GM12875 (cell line): ENCODE results near the gene CCDC15.

Experiments used
- H3K4me3 ChIP-seq: one replicate; pipeline ENCODE4 v1.5.1; 2011; ENCODE audit warnings: low read depth, low read length, control low read depth
- CTCF ChIP-seq: IDR thresholded peaks from 2 replicates; pipeline ENCODE4 v1.5.1; 2011; ENCODE audit warnings: low read depth, mild to moderate bottlenecking, control low read depth, inconsistent platforms, low read length, moderate library complexity, borderline replicate concordance; ENCODE audit not compliant: insufficient read depth

The CCDC15 gene

GRCh38 chr11:124943254-124943616 lies 10.8 kb upstream of the CCDC15 start:
- H3K4me3 ChIP-seq, result no peak overlapping the region
- TF ChIP-seq CTCF, result no peak

- H3K4me3 ChIP-seq, result no peak overlapping the region
- no peak for TF ChIP-seq CTCF
These were observed 10.3 kb upstream of the CCDC15 start for GRCh38 chr11:124943741-124944140.

- TF ChIP-seq CTCF, result no peak
- H3K4me3 ChIP-seq, result no peak overlapping the region
These were observed 9.4 kb upstream of the CCDC15 start for GRCh38 chr11:124944565-124944964.

GRCh38 chr11:124945826-124946225 lies 8.2 kb upstream of the CCDC15 start:
- TF ChIP-seq CTCF, result no peak
- H3K4me3 ChIP-seq, result no peak overlapping the region

- H3K4me3 ChIP-seq, result no peak overlapping the region
- TF ChIP-seq CTCF, result no peak
These were observed 7.3 kb upstream of the CCDC15 start for GRCh38 chr11:124946735-124947141.

- TF ChIP-seq CTCF, result no peak
- no peak overlapping the region for H3K4me3 ChIP-seq
These were observed 3.2 kb upstream of the CCDC15 start for GRCh38 chr11:124950601-124951330.

GRCh38 chr11:124951341-124951740 lies 2.7 kb upstream of the CCDC15 start:
- TF ChIP-seq CTCF, result no peak
- no peak overlapping the region for H3K4me3 ChIP-seq
